Stimulated activated CD4-positive, alpha-beta T cell treated with anti-CD3 and anti-CD28 coated beads, Interleukin-15, amount 100 ng/mL, for 1 hour (primary cell): ENCODE results near the gene WBP4.
A peak's percentile ranks its signal among the peaks of the same experiment; 100 is the strongest.

Source experiments
- DNase-seq, 2 donors: peaks; one replicate each; pipeline ENCODE4 v3.0.0-alpha.2; 2020; ENCODE audit warnings: low read depth in 1 of 2, low spot score in 1 of 2

WBP4 gene

GRCh38 chr13:41048640-41049039 is 12.7 kb upstream of the WBP4 start:
- no peak for DNase-seq

- no peak for DNase-seq
Measured at GRCh38 chr13:41049480-41050440, 11.5 kb upstream of the WBP4 start.

- no peak for DNase-seq
Measured at GRCh38 chr13:41052441-41052840, 8.9 kb upstream of the WBP4 start.

- no peak for DNase-seq
Measured at GRCh38 chr13:41053384-41053826, 7.9 kb upstream of the WBP4 start.

GRCh38 chr13:41054212-41054877 is 7.0 kb upstream of the WBP4 start:
- no peak for DNase-seq

- no peak for DNase-seq
Measured at GRCh38 chr13:41054919-41055619, 6.2 kb upstream of the WBP4 start.

- no peak for DNase-seq
Measured at GRCh38 chr13:41056194-41056593, 5.1 kb upstream of the WBP4 start.

GRCh38 chr13:41056826-41057711 is 4.2 kb upstream of the WBP4 start:
- no peak for DNase-seq

GRCh38 chr13:41058295-41059070 is 2.8 kb upstream of the WBP4 start:
- DNase-seq = no peak

- no peak for DNase-seq
Measured at GRCh38 chr13:41059456-41060081, 1.7 kb upstream of the WBP4 start.

- peak; percentile 34 to 64 for DNase-seq
Measured at GRCh38 chr13:41060082-41060723, 1.1 kb upstream of the WBP4 start.

- peak; percentile 75 to 82 for DNase-seq
Measured at GRCh38 chr13:41060724-41061074, 610 bp upstream of the WBP4 start.

GRCh38 chr13:41061914-41062837 is 867 bp downstream of the WBP4 start:
- DNase-seq = no peak

- DNase-seq = no peak
Measured at GRCh38 chr13:41064493-41064892, 3.2 kb downstream of the WBP4 start.

- no peak for DNase-seq
Measured at GRCh38 chr13:41065078-41065477, 3.8 kb downstream of the WBP4 start.

- no peak for DNase-seq
Measured at GRCh38 chr13:41074523-41074922, 13.2 kb downstream of the WBP4 start.

GRCh38 chr13:41075034-41075433 is 13.7 kb downstream of the WBP4 start:
- DNase-seq = peak in 1 of 2 donors; percentile 4

- DNase-seq = no peak
Measured at GRCh38 chr13:41075485-41075884, 14.2 kb downstream of the WBP4 start.
